AG08395 (cell line): ENCODE measurements around the gene MPPE1.
"Not testable (repeated sequence)": the region's sequence is repeated elsewhere in the genome, so short reads cannot be mapped to it uniquely, and the experiment has no call there.

Experiments used
- DNase-seq: peaks from one replicate; pipeline ENCODE4 v3.0.0; 2012; ENCODE audit warnings: mixed read lengths, low spot score

The MPPE1 gene

GRCh38 chr18:11857177-11857887, 50.8 kb downstream of the MPPE1 start:
- DNase-seq: peak; percentile 89

GRCh38 chr18:11854554-11854953, 53.6 kb downstream of the MPPE1 start:
- DNase-seq: not testable (repeated sequence)

GRCh38 chr18:11851806-11852337, 56.2 kb downstream of the MPPE1 start:
- peak; percentile 23 for DNase-seq

GRCh38 chr18:11851146-11851805, 56.8 kb downstream of the MPPE1 start, which contains the start of gene CHMP1B:
Gene CHMP1B (plus strand): TSS chr18:11851413. CDS start chr18:11851512, 99 bp downstream.
- peak; percentile 93 for DNase-seq

- DNase-seq: peak; percentile 45
Measured at GRCh38 chr18:11850821-11851145, 57.3 kb downstream of the MPPE1 start.

DNA sequence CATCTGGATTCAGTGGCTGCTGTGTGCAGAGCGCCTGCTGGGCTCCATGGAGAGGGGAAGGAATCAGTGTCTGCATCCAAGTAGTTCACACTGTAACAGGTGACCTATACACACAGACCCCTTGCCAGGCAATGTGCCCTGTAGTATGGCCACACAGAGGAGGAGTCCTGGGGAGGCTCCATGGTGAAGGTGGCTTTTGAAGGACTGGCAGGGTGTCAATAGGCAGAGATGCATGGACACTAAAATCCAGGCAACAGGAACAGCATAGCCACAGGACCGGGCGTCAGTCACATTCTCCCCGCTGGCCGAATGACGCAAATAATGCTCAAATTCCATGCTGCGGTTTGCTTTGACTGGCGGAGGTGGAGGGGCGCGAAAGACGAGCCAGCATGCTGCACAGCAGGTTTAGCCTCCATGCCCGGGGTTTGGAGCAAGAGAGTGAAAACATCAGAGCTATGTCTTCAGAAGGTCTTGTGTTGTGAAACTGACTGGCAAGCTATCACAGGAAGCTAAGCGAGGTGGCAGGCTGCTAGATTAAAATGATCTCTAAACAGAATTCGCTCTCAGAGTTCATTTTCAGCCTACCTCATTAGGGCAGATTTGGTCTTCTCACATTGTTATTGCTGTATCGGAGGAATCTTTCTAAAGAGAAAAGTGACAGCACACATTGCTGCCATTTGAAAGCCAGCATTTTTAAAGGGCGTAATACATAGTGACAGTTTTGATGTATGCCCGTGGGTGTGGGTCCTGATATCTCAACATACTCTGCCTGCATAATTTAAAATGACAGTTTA, 58.1 kb downstream of the MPPE1 start:
- peak; percentile 73 for DNase-seq

- no peak for DNase-seq
Measured at GRCh38 chr18:11849279-11849678, 58.8 kb downstream of the MPPE1 start.

GRCh38 chr18:11847811-11848210, 60.3 kb downstream of the MPPE1 start:
- no peak for DNase-seq

GRCh38 chr18:11845654-11846053, 62.5 kb downstream of the MPPE1 start:
- DNase-seq: no peak

- DNase-seq: no peak
Measured at GRCh38 chr18:11844436-11844835, 63.7 kb downstream of the MPPE1 start.

- DNase-seq: no peak
Measured at GRCh38 chr18:11842562-11842961, 65.6 kb downstream of the MPPE1 start.

DNA sequence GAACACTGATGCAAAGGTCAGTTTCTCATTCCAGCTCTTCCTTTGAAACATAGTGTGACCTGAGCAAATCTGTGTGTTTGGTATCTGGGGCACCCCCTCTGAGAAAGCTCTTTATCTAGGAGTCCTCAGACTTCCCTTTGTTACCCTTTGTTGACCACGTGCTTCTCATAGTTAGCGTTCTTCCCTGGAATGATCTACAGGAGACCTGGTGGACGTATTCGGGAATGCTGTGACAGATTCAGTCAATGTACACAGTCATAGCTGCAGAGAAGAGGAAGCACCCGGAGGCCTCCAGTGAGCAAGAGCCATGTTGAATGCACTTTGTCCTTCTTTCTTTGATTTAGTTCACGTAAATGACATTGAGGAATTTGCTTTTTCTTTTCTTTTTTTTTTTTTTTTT, 67.6 kb downstream of the MPPE1 start:
- no peak for DNase-seq

- DNase-seq: no peak
Measured at GRCh38 chr18:11839556-11839955, 68.6 kb downstream of the MPPE1 start.

GRCh38 chr18:11834772-11835171, 73.3 kb downstream of the MPPE1 start:
- DNase-seq: no peak
